NCI-H526 treated with DMSO at 0.1 percent for 48 hours (cell line): ENCODE results near the gene SYNE1.

Experiments used
- DNase-seq: peaks from one replicate; lab custom pipeline; 2025; lab: John Stamatoyannopoulos, UW

Gene SYNE1

DNA sequence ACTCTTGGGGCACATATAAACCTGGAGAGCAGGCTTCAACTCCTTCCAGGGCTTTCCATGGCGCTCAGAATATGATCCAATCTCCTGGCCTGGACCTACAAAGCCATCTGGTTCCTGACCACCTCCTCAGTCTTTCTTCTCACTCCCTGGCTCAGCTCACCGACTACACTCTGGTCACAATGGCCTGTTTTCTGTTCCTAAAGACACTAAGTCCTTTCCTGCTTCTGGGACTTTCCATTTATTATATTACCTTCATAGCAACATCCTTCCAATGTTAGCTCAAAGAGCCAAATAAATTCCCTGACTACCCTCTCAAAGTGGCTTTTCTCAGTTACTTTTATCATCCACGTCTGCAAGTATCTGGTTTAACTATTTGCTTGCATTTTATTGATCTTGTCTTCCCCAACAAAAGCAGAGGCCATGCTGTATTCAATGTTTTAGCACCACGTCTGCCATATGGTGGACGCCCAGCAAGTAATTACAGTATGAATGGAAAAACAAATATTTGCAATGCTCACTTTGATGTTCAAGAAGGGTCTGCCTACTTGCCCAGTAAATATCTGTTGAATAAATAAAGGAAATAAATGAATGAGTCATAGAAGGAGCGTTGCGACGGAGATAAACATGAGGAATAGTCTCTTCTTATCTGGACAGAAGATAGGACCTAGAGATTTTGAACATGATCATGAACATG is 501.3 kb downstream of the SYNE1 start:
- no peak for DNase-seq

DNA sequence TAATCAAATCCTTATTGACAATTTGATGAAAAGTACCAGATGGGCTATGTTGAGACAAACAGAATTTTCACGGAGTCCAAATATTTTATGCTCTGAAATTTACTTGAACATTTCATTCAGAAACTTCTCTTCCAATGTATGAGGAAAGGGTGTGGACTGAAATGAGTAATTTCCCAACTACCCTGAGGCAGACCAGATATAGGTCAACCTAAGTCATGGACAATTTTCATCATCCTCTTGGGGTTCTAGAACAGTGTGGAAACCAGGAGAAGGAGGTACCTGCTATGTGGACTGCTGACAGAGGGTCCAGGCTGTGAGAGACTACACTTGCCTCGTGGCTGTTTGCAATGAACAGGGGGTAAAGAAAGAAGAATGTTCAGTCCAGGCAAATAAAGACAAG is 506.7 kb downstream of the SYNE1 start:
- no peak for DNase-seq

DNA sequence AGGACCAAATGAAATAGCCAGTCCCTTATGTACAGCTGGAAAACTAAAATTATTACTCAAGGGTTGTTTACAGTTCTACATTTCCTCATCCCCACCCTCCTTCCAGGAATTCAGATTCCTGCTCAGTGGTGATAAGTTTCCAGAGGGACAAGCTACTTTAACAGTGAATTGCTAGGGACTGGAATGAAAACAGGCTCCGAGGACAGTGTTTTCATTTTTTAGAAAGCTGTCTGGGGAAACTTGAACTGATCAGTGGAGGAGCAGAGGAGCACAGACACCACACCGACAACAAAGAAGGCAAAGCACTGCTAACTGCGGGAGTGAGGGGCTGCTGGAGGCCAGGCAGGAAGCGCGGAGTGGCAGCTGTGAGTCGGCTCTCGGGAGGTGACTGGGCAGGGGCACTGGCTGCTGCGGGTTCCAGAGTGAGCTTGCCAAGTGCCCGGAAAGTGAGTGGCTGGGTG is 507.4 kb downstream of the SYNE1 start:
- no peak for DNase-seq

DNA sequence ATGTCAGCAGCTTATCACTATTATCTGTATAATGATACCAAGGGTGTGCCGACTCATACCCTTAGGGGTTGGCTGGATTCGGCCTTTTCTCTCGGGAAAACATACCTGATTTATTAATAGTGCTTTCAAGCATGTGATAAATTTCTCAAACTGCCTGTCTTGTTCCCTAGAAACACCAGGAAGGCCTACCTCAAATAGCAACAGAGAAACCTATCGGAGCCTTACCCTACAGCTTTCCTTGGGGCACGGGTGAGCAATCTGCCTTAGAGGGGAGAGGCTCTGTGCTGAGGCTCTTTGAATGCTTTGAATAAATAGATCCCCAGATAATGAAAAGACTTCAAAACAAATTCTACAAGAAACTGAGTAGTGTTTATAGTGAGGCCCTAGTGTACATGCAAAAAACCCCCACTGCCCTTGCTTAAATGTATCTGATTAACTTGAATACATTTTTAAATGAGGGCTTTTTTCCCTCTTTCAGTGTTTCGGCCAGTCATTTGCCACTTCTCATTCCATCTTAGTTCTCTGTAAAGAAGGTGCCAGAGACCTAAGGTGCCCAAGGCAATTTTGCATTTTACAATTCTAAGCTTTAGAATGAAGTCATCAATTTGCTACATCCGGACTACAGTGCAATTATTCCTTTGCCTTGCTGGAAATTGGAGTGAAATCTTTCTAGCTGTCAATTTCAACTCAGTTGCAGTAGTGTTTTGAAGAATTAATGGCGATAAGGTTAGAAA is 509.6 kb downstream of the SYNE1 start:
- DNase-seq, result no peak

DNA sequence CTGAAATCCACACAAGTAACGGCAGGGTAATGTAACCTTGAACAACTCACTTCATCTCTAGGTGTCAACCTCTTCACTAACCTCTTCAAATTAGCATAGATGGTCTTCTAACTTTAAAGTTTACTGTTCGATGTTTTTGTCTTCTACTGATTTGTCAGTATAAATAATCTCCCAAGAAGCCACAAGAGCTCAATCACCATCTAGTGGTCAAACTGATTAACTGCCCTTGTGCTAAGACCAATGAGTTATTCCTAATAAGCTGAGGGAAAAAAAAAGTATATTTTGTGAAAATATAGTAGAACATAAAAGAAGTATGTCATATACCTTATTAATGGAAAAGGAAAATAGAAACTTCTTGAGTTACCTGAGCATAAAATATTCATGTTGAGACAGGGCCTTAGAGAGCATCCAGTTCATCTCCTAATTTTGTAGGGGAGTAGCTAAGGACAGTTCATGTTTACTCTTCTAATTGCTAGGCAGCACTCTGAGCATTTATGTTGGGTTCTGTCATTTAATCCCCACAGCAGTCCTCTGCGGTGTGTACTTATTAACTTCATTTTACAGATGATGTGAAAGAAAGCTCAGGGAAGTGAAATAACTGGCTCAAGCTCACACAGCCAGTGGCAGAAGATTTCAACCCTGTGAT is 512.6 kb downstream of the SYNE1 start:
- DNase-seq, result no peak

DNA sequence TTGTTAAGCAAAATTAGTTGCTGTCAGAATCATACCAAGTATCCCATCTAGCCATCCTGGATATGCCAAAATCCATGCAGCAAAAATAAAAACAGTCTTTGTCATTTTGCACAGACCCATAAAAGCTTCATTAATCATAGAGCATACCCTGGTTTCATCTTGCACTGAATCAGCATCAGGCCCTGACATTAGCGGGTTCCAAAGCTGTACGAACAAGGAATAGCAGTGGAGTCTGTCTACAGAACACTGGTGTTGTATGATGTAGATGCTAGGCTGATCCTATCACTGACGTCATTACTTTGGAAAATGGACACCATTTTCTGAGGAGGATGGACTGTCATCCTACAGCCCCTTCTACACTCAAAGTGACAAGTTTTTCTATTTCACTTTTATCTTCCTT is 514.1 kb downstream of the SYNE1 start:
- no peak for DNase-seq

DNA sequence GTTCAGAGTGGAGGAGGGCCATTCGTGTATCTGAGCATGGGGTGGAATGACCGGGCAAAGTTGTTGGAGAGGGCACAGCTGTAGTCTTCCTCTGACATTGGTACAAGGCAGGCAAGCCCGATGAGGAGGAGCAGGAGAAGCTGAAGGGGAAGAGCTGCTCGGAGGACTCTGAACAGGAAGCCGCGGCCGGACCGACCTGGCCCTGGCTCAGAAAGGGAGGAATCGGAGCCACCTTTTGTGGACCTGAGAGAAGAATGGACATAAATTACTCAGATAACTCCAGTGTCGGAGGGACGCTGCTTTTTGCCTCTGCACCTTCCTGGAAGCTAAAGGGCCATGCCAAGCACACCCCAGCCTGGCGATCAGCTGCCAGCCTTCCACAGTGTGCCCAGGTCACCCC is 514.7 kb downstream of the SYNE1 start:
- DNase-seq, result no peak

DNA sequence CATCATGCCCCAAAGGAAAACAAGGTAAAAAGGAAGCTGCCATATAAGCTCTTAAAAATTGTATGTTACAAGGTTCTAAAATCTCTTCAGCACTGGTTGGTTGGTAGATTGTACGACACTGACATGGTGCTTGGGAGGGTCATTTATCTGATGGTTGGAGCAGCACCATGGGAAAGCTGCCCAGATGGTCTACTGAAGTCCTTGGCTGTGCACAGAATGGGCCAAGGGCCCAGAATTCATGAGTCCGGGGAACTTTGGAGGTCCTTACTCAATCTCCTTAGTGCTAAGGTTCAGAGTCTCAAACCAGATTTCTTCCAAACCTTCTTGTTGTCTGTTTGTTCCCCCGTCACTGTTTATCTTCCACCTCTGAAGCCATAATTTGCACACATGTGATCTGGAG is 515.3 kb downstream of the SYNE1 start:
- no peak for DNase-seq

DNA sequence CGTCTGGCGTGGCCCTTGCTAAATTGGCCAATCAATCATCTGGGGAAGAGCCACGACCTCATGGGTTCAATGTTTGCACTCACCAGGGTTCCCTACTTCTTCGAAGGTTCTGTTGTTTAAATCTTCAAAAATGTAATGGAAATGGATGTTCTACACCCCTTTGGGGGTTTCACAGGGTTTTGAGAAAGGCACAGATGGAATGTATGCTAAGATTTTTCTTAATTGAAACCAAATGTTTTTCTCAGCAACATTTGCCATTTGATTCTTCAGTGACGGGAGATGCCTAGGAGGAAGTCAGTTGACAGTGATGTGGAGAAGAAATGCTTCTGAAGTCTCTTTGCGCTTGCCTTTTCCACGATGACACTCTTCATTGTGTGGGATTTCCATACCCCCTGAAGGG is 517.3 kb downstream of the SYNE1 start:
- no peak for DNase-seq

DNA sequence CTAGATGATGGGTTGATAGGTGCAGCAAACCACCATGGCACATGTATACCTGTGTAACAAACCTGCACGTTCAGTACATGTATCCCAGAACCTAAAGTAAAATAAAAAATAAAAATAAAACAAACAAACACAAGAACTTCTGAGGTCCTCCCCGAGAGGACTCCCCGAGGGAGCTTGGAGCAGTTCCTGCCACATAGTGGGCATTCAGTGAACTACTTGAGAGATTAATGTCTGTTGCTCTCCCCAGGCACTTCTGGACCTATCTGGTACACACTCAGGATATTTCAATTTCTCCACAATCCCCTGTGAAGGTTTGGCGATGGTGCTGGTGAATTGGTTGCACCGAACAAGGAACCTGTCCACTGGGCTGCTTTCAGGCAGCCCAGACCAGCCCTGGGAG is 518.5 kb downstream of the SYNE1 start:
- no peak for DNase-seq

DNA sequence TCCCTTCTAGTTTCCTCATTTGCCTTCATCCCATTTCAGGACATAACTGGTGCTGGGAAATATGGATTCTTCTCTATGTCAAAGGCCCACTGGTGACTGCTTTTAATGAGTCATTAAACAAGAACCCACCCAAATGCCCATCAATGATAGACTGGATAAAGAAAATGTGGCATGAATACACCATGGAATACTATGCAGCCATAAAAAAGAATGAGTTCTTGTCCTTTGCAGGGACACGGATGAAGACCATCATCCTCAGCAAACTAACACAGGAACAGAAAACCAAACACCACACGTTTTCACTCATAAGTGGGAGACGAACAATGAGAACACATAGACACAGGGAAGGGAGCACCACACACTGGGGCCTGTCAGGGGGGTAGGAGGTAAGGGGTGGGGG is 518.9 kb downstream of the SYNE1 start:
- no peak for DNase-seq

DNA sequence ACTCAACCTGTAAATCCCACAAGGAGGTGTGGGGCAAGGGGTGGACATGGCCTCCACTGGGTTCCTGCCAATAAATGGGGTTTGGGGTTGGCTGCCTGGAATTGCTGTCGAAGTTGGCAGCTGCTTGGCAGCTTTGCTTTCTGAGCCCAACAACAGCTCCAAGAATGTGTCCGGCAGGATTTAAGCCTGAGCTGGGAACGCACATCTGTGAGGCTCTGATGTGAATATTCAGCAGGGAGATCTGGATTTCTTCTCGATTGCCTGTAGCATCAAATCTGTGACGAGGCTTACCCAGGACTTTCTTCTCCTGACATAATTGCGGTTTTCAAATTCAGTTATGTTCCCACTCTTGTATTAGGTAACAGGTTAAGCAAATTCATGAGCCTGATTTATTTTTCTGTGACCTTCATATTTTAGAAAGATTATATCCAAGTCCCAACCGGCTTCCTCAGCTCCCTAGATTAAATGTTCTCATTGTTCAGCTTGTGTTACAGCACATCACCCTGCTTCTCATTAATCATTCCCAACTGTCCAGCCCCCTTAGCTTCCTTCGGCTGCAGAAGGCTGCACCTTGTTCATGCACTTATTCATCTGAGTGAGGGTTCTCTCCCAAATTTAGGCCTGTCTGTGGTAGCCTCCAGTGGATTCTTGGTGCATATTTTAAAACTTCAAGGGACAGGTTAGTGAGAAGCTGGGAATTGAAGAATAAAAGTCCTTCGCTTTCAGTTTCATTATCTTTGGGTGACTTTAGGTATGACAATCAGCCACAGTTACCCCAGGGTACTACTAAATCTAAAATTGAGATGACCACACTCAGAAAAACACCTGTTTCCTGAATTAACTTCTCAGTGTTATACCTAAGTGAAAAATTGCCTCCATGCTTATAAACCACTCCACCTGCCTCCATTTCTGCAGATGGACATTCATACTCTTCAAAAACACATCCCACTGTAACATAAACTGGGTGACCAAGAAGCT is 519.7 kb downstream of the SYNE1 start:
- no peak for DNase-seq

DNA sequence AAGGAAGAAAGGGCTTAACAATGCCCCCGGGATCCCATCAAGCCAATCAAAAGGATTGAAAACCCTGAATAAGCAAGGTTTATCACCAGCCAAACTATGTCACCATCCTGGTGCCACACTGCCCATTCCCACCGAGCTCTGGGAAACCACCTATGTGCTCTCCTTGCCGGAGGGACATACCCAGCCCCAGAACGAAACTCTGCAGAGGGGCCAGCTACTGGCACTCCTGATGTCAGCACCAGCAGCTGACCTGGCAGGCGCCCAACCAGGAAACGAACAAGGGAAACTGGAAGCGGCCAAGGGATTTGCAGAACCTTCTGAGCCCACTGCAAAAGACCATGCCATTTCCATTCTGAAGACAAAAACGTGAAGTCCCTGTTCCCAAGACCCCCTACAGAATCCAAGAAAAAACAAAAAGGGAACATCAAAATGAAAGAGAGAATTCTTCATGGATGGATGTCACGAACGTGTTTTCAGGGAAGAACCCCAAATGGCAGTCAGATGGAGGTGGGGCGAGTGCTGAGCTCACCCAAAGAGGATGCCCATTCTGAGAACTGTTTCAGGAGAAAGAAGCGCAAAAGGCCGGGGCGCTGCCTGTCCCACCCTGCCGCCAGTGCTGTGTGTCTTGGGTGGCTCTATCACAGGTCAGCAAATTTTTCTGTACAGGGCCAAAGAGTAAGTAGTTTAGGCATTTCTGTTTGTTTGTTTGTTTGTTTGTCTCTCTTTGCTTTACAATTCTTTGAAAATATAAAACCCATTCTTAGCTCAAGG is 524.5 kb downstream of the SYNE1 start:
- DNase-seq, result no peak

DNA sequence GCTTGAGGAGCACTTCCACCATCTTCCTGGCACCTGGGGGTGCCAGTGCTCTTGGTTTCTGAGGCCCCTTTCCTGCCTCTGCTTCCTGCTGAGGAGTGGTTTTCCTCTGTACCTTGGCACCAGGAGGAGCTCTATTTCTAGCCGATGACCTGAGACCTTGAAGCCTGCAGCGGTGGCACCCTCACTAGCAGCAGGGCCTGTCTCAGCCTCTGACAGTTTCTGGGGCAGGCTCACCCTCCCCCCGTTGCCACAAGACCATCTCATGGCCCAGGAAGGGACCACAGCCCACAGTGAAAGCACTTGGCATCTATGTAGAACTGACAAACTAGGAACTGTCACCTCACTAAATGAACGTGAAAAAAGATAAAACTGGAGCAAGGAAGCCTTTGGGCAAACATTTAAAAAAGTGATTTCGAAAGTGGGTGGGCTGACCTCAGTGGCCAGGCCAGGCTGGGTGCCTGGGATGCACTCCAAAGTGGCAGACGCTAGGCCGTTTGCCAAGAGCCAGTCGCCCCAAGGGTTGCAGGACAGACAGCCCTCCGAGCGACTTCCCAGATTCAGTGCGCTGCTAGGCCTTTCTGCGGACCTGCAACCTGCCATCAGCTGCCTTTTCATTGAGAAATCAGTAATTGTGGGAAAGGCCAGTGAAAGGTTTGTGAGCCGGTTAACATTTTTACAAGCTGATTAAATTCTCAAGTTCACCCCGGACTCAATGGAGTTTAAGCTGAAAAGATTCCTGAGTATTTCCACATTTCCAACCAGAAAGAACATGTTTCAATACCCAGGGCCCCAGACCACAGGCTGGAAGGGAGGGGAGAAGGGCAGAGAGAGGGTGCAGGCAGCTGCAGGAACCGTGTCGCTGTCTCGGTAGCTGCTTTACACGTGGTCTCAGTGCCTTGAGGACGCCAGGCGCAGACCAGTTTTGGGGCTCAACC is 526.0 kb downstream of the SYNE1 start:
- DNase-seq, result no peak

DNA sequence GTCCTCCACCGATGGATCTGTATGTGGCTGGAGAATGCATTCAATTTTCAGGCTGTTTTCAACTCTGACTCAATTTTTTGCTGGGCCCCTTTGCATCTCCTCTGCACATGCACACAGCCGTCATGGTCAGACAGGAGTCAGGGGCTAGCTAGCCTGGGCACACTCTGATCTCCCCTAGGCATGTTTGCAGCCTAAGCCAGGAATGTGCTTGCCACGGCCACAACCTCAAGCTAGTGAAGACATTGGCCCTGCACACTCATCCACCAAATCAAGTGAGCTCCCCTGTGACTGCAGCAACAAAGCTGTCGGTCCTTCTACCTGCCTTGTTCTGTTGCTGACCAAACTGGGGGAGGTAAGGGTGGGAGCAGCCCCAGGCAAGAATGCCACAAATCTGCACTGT is 529.2 kb downstream of the SYNE1 start:
- DNase-seq, result no peak

DNA sequence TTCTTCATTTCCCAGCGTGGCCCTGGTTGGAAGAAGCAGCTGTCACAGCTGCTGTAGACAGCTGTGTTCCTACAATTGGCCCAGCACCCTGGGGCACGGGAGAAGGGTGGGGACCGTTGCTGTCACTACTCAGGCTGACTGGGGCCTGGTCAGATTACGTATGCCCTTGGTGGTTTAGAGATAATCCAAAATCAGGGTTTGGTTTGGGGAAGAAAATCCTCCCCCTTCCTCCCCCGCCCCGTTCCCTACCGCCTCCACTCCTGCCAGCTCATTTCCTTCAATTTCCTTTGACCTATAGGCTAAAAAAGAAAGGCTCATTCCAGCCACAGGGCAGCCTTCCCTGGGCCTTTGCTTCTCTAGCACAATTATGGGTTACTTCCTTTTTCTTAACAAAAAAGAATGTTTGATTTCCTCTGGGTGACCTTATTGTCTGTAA is 537.0 kb downstream of the SYNE1 start:
- DNase-seq, result no peak

DNA sequence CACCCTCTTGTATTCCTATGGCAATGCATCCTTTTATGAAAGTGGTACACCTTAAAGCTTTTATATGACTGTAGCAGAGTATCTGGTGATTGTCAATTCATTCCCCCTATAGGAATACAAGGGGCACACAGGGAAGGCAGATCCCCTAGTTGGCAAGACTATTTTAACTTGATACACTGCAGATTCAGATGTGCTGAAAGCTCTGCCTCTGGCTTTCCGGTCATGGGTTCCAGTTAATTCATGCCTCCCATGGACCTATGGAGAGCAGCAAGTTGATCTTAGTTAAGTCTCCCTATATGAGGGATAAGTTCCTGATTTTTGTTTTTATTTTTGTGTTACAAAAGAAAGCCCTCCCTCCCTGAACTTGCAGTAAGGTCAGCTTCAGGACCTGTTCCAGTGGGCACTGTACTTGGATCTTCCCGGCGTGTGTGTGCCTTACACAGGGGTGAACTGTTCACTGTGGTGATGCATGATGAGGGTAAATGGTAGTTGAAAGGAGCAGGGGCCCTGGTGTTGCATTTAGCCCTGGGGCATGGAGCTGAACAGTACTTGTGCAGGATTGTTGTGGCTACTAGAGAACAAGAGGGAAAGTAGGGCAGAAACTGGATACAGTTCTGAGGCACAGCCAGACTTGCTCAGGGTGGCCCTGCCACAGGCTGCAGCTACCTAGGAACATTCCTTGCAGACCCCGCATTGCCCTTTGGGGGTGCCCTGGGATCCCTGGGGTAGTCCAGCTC is 537.5 kb downstream of the SYNE1 start:
- DNase-seq, result no peak

DNA sequence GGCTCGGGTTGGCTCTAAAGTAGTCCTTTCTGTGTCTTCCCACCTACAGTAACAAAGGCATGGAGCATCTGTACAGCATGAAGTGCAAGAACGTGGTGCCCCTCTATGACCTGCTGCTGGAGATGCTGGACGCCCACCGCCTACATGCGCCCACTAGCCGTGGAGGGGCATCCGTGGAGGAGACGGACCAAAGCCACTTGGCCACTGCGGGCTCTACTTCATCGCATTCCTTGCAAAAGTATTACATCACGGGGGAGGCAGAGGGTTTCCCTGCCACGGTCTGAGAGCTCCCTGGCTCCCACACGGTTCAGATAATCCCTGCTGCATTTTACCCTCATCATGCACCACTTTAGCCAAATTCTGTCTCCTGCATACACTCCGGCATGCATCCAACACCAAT is 538.5 kb downstream of the SYNE1 start:
- no peak for DNase-seq

DNA sequence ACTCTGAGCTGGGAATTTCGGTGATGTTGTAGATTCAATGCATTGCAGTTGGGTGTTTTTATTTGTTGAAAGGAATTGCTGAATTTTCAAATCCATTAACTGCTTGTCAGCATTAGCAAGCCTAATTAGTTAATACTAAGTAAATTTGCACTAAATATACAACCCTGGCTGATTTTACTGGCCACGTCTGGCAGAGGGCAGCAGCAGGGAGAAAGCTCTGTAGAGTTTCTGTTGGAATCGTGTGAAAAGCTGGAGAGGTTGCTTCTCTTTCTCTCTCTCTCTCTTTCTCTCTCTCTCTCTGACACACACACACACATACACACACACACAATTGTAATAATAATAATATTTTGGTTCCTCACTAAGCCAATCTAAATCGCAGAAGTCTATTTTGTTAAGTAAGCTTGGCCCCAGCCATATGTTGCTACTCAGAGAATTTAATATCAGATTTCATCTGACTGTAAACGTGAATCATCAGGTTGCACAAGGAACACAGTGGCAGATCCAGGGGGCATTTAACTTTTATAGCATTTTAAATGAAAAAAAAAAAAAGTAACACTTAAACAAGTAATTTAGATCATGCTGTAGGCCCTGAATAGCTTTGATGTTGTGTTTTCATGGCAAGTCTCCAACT is 540.2 kb downstream of the SYNE1 start:
- no peak for DNase-seq
